Measurements from ENCODE around the gene TSPAN17. TPM values are rescaled to one million over a fixed set of nuclear protein-coding genes. Genes with fewer than 3 reads are reported as not detected.

Gene TSPAN17
- polyA plus RNA-seq, 3 donors, result 22.2 to 27.7 (median 24.1) TPM

- H3K4me1 Mint-ChIP-seq, result peaks cover 20% of the 10 kb centered on the region
- Histone ChIP-seq H3K4me2 (replicated peaks; ENCODE audit: extremely low read depth, low read length, poor library complexity, severe bottlenecking) (peak overlapping the region; percentile 33), H4K20me1 (ENCODE audit: insufficient read depth, low read length) (no peaks in the 10 kb centered on the region), H3K9ac (ENCODE audit: insufficient read depth, low read length, poor library complexity, severe bottlenecking) (no peak overlapping the region), H3K79me2 (ENCODE audit: insufficient read depth, low read length) (no peaks in the 10 kb centered on the region), H3K9me3 (replicated peaks in 1 of 2; ENCODE audit: control insufficient read depth in 1 of 2, insufficient read depth in 1 of 2, low read length in 2 of 2) (peaks cover 14 to 28% of the 10 kb centered on the region in 2 donors), H3K27me3 (ENCODE audit: control insufficient read depth in 2 of 2, insufficient read depth in 2 of 2, low read length in 2 of 2) (peaks cover 22 to 59% of the 10 kb centered on the region in 2 donors), H2AFZ (ENCODE audit: insufficient read depth, low read depth, low read length, poor library complexity, severe bottlenecking) (no peak overlapping the region), H3K4me3 (replicated peaks in 1 of 3; ENCODE audit: low read depth in 2 of 3, low read length in 3 of 3) (peak overlapping the region in 1 of 3 experiments; percentile 24), H3K4me1 (ENCODE audit: control insufficient read depth in 1 of 2, insufficient read depth in 2 of 2, low read length in 2 of 2) (peaks cover 19 to 24% of the 10 kb centered on the region in 2 donors), H3K36me3 (replicated peaks in 1 of 2; ENCODE audit: control insufficient read depth in 1 of 2, insufficient read depth in 2 of 2, low read length in 2 of 2) (no peaks in the 10 kb centered on the region), H3K27ac (ENCODE audit: low read depth in 1 of 2, low read length in 2 of 2) (no peak overlapping the region)
- intact Hi-C loops (cut with micrococcal nuclease), result no loop called here
- peak in 2 of 3 donors; percentile 19 to 20 for DNase-seq
- no peak overlapping the region for H3K27ac Mint-ChIP-seq
- 4% methylated on average over 22 of the region's 31 CpGs for WGBS (ENCODE audit: insufficient coverage)
- H3K36me3 Mint-ChIP-seq, result peaks cover 6% of the 10 kb centered on the region in 2 donors
- peak overlapping the region in 1 of 2 donors; percentile 89 for H3K4me3 Mint-ChIP-seq
- peaks cover 0 to 29% (median 19%) of the 10 kb centered on the region in 7 donors for H3K9me3 Mint-ChIP-seq
- peaks cover 60 to 79% (median 65%) of the 10 kb centered on the region in 3 donors for H3K27me3 Mint-ChIP-seq (ENCODE audit: low read depth in 3 of 3)
- TF ChIP-seq CTCF (IDR thresholded peaks at IDR 0.05), result no peak
Measured at GRCh38 chr5:176619203-176619568, 28.1 kb upstream of the TSPAN17 start.

GRCh38 chr5:176619569-176620332 is 27.5 kb upstream of the TSPAN17 start:
- Histone ChIP-seq H3K4me3 (replicated peaks in 1 of 3; ENCODE audit: low read depth in 2 of 3, low read length in 3 of 3) (peak overlapping the region in 1 of 3 experiments; percentile 50), H3K4me1 (ENCODE audit: control insufficient read depth in 1 of 2, insufficient read depth in 2 of 2, low read length in 2 of 2) (peaks cover 19 to 24% of the 10 kb centered on the region in 2 donors), H3K4me2 (replicated peaks; ENCODE audit: extremely low read depth, low read length, poor library complexity, severe bottlenecking) (peak overlapping the region; percentile 63), H3K9ac (ENCODE audit: insufficient read depth, low read length, poor library complexity, severe bottlenecking) (no peak overlapping the region), H3K36me3 (replicated peaks in 1 of 2; ENCODE audit: control insufficient read depth in 1 of 2, insufficient read depth in 2 of 2, low read length in 2 of 2) (no peaks in the 10 kb centered on the region), H4K20me1 (ENCODE audit: insufficient read depth, low read length) (no peaks in the 10 kb centered on the region), H3K27me3 (ENCODE audit: control insufficient read depth in 2 of 2, insufficient read depth in 2 of 2, low read length in 2 of 2) (peaks cover 22 to 60% of the 10 kb centered on the region in 2 donors), H3K79me2 (ENCODE audit: insufficient read depth, low read length) (no peaks in the 10 kb centered on the region), H3K9me3 (replicated peaks in 1 of 2; ENCODE audit: control insufficient read depth in 1 of 2, insufficient read depth in 1 of 2, low read length in 2 of 2) (peaks cover 14 to 28% of the 10 kb centered on the region in 2 donors), H3K27ac (ENCODE audit: low read depth in 1 of 2, low read length in 2 of 2) (no peak overlapping the region), H2AFZ (ENCODE audit: insufficient read depth, low read depth, low read length, poor library complexity, severe bottlenecking) (no peak overlapping the region)
- 22% methylated on average over 48 of the region's 59 CpGs for WGBS (ENCODE audit: insufficient coverage)
- Mint-ChIP-seq H3K4me3 (peak overlapping the region in 1 of 2 donors; percentile 89), H3K36me3 (peaks cover 6% of the 10 kb centered on the region in 2 donors), H3K27me3 (ENCODE audit: low read depth in 3 of 3) (peaks cover 60 to 83% (median 69%) of the 10 kb centered on the region in 3 donors), H3K27ac (no peak overlapping the region), H3K9me3 (peaks cover 0 to 29% (median 19%) of the 10 kb centered on the region in 7 donors), H3K4me1 (peaks cover 20% of the 10 kb centered on the region)
- intact Hi-C loops (cut with micrococcal nuclease), result no loop called here
- DNase-seq, result no peak
- TF ChIP-seq CTCF (IDR thresholded peaks at IDR 0.05), result no peak

Data from CD14-positive monocyte (primary cell).